Lower leg skin (tissue), 3 donors: ENCODE measurements around the gene WDR64.

Experiments
- CTCF ChIP-seq, 3 donors: fragments of 450-650 bp; IDR thresholded peaks; one replicate each; pipeline ENCODE4 v1.5.1; 2016; ENCODE audit warnings: antibody characterized with exemption in 3 of 3, mild to moderate bottlenecking in 3 of 3, moderate library complexity in 2 of 3
- POLR2A ChIP-seq, 2 donors: fragments of 450-650 bp; IDR thresholded peaks; one replicate each; pipeline ENCODE4 v1.6.1; 2016 to 2017; ENCODE audit warnings: antibody characterized with exemption in 2 of 2, mild to moderate bottlenecking in 1 of 2, moderate library complexity in 1 of 2

- TF ChIP-seq CTCF (IDR thresholded peaks at IDR 0.05), result no peak
- TF ChIP-seq POLR2A (IDR thresholded peaks at IDR 0.05), result no peak
Measured at GRCh38 chr1:241721011-241721410, 68.9 kb downstream of the WDR64 start.
